Measurements from ENCODE around the gene NME8. TPM values are rescaled to one million over a fixed set of nuclear protein-coding genes. Genes with fewer than 3 reads are reported as not detected.

The NME8 gene
- total and polyA plus RNA-seq, 8 donors = 0.14 to 1.3 (median 0.37) TPM; not detected in 3

DNA sequence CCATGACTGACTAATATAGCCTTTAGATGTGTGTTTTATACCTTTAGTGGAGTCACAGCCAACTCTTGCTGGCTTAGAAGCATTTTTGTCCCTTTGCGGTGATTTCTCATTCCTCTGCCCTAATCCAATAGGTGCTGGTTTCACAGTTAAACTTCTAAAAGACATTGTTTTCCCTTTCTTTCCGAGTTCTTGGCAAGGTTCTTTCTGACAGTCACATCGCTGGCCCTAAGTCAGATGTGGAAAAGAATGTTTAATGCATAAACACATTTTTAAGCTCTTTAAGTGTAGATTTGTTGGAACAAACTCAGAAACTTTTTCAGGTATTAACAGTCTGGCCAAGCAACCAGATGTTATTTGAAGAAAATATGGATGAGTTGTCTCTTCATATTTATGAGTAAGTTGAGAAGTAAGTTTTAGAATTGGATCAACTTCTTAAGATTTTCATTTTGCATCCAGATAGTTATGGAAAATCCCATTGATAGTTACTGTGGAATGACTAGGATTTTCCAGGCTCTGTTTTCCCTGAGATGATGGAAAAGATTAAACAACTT, 76.2 kb downstream of the NME8 start:
- Histone ChIP-seq H3K4me1 (peaks cover 5 to 23% of the 10 kb centered on the region in 2 donors), H3K4me3 (no peak overlapping the region), H3K9me3 (peaks cover 0 to 15% of the 10 kb centered on the region in 2 donors), H3K36me3 (no peaks in the 10 kb centered on the region), H3K27ac (peak overlapping the region in 1 of 2 donors; percentile 60), H3K27me3 (peaks cover 0 to 23% of the 10 kb centered on the region in 2 donors)
- TF ChIP-seq, protein P1, sequence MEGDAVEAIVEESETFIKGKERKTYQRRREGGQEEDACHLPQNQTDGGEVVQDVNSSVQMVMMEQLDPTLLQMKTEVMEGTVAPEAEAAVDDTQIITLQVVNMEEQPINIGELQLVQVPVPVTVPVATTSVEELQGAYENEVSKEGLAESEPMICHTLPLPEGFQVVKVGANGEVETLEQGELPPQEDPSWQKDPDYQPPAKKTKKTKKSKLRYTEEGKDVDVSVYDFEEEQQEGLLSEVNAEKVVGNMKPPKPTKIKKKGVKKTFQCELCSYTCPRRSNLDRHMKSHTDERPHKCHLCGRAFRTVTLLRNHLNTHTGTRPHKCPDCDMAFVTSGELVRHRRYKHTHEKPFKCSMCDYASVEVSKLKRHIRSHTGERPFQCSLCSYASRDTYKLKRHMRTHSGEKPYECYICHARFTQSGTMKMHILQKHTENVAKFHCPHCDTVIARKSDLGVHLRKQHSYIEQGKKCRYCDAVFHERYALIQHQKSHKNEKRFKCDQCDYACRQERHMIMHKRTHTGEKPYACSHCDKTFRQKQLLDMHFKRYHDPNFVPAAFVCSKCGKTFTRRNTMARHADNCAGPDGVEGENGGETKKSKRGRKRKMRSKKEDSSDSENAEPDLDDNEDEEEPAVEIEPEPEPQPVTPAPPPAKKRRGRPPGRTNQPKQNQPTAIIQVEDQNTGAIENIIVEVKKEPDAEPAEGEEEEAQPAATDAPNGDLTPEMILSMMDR (IDR thresholded peaks at IDR 0.05) = no peak
- DNase-seq = no peak
- intact Hi-C loops (cut with DNase I) = no loop called here
- no peak for ATAC-seq

DNA sequence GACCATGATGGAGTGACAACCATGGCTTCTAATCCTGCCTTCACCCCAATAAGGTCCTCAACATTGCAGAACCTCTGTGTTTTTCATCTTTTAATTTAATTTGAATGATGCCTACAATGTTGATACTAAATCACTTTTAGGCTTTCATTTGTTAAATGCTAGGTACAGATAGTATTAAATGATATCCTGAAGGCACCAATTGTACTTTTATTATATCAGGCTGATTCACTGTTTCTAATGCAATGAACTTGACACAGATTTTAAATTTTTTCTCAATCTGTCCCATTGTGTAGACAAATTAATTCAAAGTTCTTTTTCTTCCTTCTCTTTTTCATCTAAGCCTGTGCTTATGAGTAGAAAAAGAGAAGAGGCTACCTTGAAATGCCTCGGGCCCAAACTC, 77.2 kb downstream of the NME8 start:
- Histone ChIP-seq H3K36me3 (no peaks in the 10 kb centered on the region), H3K4me3 (no peak overlapping the region), H3K27me3 (peaks cover 0 to 14% of the 10 kb centered on the region in 2 donors), H3K27ac (no peak overlapping the region), H3K4me1 (peaks cover 11 to 24% of the 10 kb centered on the region in 2 donors), H3K9me3 (peaks cover 0 to 15% of the 10 kb centered on the region in 2 donors)
- no peak for ATAC-seq
- TF ChIP-seq, protein P1 (IDR thresholded peaks at IDR 0.05) = no peak
- intact Hi-C loops (cut with DNase I) = no loop called here
- no peak for DNase-seq

DNA sequence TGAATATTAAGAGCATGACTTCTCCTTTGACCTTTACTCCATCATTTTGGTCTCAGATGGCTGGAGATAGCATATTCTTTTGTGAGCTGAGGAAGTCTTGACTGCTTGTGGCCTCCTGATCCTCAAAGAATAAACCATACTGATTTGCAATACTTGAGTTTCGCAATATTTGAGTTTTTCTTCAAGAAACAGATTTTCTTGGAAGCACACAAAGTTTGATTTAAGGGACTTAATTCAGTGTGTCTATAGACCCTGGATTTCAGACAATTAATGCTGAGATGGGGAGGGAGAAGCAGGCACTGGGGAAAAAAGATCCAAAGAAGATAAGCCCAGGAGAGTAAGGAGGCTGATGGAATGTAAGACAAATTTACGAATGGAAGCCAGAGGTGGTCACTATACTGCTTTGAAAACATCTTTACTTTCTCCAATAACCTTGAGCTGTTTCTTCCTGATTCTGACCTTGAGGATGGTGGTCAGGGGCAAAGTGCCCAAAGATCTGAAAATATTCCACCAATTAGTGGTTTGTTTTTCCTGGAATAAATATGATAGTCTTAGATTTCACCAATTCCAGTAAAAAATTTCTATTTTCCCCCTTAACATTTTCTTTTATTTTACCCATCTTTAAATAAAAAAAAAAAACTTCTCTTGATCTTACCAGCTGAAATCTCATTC, 79.5 kb downstream of the NME8 start:
- H3K27me3 ChIP-seq = no peaks in the 10 kb centered on the region
- TF ChIP-seq, protein P1 (IDR thresholded peaks at IDR 0.05) = no peak
- intact Hi-C loops (cut with DNase I) = no loop called here
- peaks cover 11 to 12% of the 10 kb centered on the region in 2 donors for H3K4me1 ChIP-seq
- H3K36me3 ChIP-seq = no peaks in the 10 kb centered on the region
- no peak overlapping the region for H3K4me3 ChIP-seq
- peak overlapping the region in 1 of 2 donors; percentile 60 for H3K27ac ChIP-seq
- ATAC-seq (no peak), DNase-seq (no peak)
- peaks cover 0 to 15% of the 10 kb centered on the region in 2 donors for H3K9me3 ChIP-seq

DNA sequence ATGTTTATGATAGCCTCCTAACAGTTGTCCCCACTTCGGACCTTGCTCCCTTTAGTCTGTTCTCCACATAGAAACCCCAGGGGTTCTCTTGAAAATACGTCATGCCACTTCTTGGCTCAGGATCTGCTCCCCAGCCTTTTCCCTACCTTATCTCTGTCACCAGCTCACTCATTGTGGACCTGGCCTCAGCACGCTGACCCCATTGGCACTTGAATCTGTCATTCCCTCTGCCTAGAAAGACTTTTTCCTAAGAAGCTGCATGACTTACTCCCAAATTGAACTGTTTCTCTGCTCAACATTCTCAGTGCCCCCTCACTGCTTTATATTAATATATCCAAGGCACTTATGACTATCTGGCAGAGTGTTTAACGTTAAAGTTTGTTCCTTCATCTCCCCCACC, 80.5 kb downstream of the NME8 start:
- Histone ChIP-seq H3K9me3 (peaks cover 0 to 15% of the 10 kb centered on the region in 2 donors), H3K27me3 (no peaks in the 10 kb centered on the region), H3K4me3 (no peak overlapping the region), H3K4me1 (peaks cover 12 to 14% of the 10 kb centered on the region in 2 donors), H3K36me3 (no peaks in the 10 kb centered on the region), H3K27ac (peak overlapping the region in 1 of 2 donors; percentile 42)
- ATAC-seq (no peak), DNase-seq (no peak)
- TF ChIP-seq, protein P1 (IDR thresholded peaks at IDR 0.05) = no peak
- intact Hi-C loops (cut with DNase I) = no loop called here

DNA sequence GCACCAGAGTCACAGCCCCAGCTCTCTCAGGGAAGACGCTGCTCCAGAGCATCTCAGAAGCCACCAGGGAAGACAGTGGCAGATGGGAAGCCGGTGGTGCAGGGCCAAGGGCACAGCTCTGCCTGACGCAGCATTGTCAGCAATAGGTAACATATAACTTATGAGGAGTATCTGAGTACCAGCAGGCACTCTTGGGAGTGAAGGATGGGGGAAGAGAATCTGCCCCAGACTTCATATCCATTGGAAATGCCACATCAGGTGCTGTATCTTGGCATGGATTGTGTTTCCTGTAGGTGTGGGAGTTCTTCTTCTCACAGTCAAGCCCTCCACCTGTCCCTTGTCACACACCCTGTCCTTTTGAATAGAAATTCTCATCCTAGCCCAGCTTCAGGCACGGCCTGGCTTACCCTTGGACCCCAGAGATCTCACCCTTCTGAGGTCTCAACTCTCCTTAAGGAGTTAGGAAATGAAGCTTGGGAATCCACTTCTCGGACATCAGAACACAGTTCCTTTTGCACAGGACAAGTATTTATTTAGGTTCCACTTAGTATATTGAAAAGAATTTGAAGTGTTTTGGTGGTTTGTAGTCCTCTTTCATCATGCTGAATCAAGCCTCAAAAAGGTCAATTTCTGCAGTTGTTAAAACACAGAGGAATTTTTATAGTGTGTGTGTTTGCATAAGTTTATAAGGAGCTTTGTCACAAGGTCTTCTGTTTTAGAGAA, 82.0 kb downstream of the NME8 start:
- H3K4me1 ChIP-seq = peaks cover 12 to 14% of the 10 kb centered on the region in 2 donors

More for the DNA sequence above, 82.0 kb downstream of the NME8 start:
- intact Hi-C loops (cut with DNase I) = no loop called here
- H3K4me3 ChIP-seq = no peak overlapping the region
- ATAC-seq = peak; percentile 77
- no peaks in the 10 kb centered on the region for H3K36me3 ChIP-seq
- peaks cover 0 to 9% of the 10 kb centered on the region in 2 donors for H3K9me3 ChIP-seq
- H3K27me3 ChIP-seq = no peaks in the 10 kb centered on the region
- peak in 1 of 4 donors; percentile 28 for DNase-seq
- H3K27ac ChIP-seq = peak overlapping the region; percentile 54 to 82
- TF ChIP-seq, protein P1 (IDR thresholded peaks at IDR 0.05) = no peak

Measured in left lung (tissue), 10 donors.